SKM-1 (cell line): Measurements from ENCODE around the gene OPN1LW.
"Not testable (repeated sequence)": the region's sequence is repeated elsewhere in the genome, so short reads cannot be mapped to it uniquely, and the experiment has no call there.

Source experiments
- DNase-seq: peaks from one replicate; lab custom pipeline; 2025; ENCODE audit not compliant: unreplicated experiment; lab: John Stamatoyannopoulos, UW

OPN1LW gene

DNA sequence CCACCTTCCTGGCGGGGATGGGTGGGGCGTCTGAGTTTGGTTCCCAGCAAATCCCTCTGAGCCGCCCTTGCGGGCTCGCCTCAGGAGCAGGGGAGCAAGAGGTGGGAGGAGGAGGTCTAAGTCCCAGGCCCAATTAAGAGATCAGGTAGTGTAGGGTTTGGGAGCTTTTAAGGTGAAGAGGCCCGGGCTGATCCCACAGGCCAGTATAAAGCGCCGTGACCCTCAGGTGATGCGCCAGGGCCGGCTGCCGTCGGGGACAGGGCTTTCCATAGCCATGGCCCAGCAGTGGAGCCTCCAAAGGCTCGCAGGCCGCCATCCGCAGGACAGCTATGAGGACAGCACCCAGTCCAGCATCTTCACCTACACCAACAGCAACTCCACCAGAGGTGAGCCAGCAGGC lies at the start of gene OPN1LW:
Gene OPN1LW (plus strand): TSS at position 234 of the 400 bp plus-strand sequence. CDS start 41 bp downstream, at position 275.
- DNase-seq: not testable (repeated sequence)

DNA sequence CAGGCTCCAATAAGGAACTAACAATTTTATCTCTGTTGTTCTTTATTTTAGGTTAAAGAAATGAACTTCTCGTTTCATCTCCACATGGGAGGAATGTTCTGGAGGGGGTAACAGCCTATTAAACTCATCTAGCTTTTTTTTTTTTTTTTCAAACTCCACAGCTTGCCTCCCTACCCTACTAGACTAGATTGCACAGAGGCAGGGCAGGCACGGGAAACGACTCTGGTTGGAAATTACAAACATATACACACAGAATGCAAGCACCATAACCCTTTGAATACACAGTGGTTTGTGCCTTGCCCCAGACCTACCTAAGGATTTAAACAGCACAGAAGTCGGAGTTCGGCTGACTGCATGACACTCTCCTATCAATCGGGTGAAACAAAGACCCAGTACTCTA lies 49.2 kb upstream of the OPN1LW start:
- no peak for DNase-seq

DNA sequence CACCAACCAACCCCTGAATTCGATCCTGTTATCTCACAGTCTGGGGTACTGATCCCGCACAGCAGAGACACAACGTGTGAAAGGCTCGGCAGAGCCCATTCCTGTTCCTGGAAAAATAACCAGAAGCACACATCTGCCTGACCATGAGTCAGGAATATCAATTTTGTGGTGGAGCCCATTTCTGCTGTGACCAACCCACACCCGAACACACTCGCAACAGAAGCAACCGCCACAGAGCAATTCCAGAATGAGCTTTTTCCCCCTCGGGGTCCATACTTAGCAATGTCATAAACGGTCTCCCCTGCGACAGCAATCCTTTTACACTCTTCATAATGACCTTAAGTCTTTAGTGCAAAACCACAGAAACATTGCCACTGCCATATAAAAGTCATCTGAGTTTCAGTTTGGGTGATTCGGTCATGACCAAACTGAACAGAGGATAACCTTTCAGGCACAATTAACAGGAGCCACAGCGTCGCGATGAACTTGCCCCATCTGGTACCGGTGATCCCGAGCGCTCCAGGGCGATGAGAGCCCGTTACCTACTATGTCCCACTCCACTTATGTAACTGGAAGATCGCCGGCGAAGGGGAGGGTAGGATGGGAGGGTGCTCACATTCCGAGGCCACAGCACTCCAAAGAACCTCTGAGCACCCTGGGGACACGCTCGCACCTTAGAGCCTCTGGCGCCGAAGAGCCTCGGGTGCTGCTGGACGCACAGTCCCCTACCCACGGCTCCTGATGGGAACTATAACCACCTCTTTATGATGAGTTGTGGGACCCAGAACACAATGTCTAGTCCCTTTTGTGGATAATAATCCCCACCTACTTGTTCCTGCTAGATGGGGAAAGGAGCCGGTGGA lies 47.7 kb upstream of the OPN1LW start:
- no peak for DNase-seq

DNA sequence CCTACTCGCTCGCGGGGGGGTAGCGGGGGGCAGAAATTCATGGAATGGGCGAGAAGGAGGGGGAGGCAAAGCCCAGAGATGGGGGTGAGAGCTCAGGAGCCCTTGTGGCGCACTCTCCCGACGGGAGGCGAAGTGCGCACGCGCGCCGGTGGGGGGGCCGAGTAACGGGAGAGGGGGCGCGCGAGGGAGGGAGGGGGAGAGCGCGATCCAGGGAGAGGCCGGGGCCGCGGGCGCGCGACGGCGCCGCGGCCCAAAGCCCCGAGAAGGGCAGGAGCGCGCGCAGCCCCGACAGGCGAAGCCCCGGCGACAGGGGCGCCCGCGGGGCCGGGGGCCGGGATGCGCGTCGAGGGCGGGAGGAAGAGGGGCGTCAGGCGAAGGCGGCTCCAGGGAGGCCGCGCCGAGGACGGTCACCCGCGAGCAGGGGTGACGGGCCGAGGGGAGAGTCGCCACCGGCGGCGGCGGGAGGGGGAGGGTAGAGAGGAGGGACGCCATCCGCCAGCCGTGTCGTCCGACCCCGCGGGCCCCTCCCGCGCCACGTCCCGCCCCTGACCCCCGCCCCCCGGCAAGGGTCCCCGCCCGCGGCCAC lies 46.9 kb upstream of the OPN1LW start:
- DNase-seq: no peak

DNA sequence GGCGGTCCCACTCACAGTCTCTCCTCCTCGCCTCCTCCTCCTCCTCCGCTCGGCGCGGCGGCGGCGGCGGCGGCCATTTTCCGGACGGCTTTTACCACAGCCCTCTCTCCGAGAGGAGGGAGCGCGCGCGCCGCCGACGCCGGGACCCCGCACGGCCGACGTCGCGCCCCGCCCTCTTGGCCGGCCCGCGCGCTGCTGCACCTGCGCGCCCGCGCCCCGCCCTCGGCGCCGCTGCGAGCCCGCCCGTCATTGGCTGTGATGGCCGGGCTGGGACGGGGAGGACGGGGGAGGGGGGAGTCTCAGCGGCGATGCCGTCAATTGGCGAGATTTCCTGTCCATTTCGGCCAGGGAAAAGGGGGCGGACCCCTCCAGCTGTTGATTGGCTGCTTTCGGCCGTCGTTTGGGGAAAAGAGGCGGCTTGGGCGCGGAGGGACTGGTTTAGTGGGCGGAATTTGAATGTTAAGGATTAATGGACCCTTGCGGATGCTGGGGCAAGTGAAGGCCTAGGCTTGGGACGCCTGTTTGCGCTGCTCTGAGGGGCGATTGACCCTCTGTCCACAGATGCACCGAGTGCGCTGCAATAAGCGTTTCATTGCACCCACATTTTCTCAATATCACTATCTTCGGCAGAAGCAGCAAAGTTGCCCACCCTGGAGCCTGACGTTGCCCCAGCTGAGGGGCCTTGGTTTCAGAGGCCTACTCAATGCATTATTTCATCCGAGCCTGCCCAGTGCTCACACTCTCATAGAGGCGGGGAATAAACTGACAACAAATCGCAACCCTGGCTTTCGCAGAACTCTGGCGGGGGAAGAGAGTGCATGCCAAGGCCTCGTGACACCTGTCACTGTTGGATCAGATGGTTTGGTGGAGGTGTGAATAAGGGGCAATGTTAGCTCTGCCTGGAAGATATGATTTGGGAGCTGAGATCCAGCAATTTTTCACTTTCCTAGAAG lies 46.2 kb upstream of the OPN1LW start, which contains the start of gene MECP2:
Gene MECP2 (minus strand): TSS at position 129 of the 953 bp plus-strand sequence.
- peak; percentile 70 for DNase-seq

DNA sequence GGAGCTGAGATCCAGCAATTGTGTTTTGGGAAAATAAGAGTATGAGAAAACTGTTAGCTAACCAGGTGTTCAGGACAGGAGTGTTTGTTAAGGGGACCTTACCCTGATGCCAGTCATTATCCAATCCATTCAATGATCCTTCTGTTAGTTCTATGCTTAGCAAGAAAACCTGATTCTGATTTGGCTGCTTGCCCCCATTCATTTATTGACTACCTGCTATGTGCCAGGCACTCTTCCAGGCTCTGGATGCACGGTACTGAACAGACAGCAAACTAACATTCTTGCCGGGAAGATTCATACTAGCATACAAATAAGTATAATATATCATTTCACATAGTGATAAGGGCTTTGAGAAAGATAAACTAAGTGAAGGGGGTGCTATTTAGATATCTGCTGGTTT lies 45.5 kb upstream of the OPN1LW start:
- DNase-seq: no peak

DNA sequence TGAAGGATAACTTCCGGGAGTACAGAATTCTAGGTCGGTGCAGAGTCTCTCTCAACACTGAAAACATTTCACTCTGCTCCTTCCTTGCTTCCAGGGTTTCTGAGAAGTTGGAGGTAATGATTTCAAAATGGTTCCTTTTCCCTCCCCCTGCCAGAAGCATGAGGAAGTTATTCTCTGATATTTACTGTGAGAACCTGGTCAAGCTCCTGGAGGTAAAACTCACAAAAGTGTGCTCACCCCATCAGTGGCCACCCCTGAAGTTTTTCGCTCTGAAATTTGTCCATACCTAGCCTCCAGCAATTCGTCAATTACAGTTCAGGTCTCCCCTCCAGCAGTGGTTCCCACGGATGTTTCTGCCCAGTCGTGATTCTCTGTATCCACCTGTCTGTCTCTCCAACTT lies 30.3 kb upstream of the OPN1LW start:
- DNase-seq: no peak

DNA sequence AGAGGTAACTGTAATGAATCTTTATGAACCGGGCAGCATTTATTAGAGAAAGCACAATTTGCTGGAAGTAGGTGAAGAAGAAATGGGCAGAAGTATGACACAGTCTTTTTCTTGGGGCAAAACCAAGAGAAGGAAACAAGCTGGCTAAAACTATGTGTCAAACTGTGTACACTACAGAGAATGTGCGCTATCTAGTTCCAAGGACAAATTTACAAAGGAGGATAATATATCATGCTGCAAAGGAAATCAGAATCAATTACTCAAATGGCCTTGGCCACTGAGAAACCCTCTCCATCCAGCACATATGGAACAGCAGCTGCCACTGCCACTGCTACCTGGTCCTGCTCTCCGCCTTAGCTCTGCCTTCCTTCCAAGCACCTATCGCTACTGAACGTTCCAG lies 29.4 kb upstream of the OPN1LW start:
- no peak for DNase-seq

DNA sequence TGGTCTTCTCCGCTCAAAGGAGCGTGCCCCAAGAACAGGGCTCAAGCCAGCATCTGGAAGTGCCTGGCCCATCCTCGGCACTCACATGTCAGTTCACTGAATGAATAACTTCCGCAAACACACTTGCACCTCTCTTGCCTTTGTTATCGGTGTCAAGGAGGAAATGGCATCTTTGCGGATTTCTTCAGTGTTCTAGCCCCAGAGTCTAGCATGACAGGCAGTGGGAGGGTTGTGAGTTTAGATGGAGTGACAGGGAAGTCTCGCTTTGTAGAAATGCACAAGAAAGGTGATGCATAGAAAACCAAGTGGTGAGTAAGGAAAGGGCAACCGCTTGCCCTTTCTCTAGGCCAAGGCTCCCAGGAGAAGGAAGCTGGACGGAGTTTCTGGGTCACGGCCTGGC lies 29.0 kb upstream of the OPN1LW start:
- DNase-seq: no peak

DNA sequence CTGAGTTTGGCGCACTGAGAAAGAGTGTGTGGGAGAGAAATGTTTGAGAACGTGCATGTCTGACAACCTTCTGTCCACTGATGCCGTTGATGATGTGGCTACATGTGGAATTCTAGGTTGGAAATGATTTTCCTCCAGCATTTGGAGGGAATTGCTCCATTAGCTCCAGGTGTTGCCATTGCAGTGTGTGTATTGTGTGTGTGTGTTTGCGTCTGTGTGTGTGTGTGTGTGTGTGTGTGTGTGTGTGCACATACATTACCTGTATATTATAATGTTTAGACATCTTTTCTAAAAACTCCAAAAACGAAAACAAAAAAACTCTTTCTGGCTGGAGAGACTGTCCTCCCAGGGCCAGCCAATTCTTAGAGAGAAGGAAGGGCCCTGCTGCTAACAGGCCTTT lies 28.3 kb upstream of the OPN1LW start:
- no peak for DNase-seq

DNA sequence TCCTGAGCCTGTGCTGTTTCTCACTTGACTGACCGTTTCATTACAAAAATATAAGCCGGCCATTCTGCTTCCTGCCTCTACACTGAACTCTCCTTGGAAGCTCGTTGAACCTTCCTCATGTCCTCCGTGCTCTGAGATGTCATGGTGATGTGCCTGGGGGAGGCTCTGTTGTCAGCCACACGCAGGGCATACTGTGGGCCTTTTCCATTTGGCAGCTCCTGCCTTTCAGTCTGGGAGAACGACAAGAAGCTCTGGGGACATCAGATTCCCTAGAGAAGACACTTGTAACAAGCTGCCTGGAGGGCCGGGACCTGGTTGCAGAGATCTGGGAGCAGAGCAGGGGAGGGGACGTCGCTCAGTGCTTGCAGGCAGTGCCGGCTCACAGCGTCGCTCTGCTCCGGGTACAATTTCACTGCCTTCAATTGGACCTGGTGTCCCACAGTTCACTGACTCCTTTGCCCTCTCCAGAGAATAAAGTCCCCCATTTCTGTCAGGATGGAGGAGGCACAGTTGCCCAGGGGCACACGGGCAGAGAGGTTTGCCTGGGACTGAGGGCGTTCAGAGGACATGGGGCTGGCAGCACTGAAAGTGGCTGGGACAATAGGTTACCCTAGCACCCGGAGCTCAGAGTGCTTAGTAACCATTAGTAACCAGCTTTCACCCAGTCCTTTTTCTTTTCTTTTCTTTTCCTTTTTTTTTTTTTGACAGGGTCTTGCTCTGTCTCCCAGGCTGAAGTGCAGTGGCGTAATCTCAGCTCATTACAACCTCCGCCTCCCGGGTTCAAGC lies 27.4 kb upstream of the OPN1LW start:
- DNase-seq: no peak

DNA sequence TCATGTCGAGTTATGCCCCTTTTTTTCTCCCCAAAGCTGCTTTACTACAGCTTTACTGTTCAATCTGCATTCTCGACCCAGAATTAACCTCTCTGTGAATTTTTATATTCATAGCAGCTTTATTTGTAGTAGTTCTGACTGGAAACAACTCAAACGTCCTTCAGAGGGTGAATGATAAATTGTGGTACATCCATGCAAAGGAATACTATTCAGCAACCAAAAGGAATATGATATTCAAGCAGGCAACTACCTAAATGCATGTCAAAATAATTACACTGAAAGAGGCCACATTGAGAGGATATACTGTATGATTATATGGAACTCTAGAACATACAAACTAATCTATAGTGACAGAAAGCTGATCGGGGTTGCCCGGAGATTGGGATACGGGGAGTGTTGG lies 26.5 kb upstream of the OPN1LW start:
- no peak for DNase-seq

DNA sequence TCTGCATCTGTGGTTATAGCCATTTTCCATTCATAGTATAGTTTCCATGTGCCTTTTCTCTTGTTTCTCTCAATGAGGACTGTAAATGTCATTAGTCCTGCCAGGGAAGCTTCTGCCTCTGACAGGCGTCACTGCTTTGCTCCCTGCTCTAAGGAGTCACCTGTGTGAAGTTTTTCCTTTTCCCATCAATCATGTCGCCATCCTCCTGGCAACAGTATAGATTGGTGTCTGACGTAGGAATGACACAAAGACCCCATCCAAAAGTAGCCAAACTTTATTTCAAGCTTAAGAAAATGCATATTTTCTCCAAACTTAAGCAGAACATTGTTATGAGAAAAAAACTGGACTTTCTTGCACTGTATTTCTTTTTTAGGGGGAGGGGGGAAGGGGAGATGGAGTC lies 23.5 kb upstream of the OPN1LW start:
- no peak for DNase-seq

DNA sequence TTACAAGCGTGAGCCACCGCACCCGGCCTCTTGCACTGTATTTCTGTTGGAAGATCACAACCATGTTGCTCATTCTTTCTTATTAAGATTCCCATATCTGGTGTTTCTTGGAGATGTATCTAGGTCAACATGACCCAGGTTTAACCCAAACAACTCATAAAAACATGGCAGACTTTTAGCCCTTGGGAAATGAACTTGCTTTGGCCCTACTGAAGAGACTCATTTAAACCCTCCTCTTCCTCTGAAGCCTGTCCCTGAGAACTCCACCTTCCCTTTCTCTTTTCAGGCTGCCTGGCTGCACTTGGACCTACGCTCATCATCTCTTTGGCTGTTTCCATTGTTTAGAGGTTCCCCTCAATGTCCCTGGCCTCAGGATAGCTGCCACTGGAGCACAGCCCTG lies 22.8 kb upstream of the OPN1LW start:
- DNase-seq: no peak

DNA sequence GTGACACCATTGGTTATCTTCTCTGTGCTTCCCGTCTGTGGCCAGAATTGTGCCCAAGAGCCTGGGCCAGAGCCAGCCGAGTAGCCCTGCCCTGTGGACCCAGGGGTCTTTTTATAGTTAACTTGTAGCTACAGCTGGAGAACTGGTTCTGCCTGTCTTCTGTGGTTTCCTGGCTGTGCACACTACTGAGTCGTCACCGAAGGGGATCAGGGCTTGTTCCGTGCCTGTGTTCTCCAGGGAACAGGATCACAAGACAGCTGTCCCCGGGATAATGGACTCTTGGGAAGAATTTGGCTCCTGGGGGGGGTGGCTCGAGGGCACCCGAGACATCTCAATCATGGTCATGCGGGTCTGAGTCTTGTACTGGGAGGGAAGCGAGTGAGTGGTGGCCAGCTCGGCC lies 22.1 kb upstream of the OPN1LW start:
- no peak for DNase-seq

DNA sequence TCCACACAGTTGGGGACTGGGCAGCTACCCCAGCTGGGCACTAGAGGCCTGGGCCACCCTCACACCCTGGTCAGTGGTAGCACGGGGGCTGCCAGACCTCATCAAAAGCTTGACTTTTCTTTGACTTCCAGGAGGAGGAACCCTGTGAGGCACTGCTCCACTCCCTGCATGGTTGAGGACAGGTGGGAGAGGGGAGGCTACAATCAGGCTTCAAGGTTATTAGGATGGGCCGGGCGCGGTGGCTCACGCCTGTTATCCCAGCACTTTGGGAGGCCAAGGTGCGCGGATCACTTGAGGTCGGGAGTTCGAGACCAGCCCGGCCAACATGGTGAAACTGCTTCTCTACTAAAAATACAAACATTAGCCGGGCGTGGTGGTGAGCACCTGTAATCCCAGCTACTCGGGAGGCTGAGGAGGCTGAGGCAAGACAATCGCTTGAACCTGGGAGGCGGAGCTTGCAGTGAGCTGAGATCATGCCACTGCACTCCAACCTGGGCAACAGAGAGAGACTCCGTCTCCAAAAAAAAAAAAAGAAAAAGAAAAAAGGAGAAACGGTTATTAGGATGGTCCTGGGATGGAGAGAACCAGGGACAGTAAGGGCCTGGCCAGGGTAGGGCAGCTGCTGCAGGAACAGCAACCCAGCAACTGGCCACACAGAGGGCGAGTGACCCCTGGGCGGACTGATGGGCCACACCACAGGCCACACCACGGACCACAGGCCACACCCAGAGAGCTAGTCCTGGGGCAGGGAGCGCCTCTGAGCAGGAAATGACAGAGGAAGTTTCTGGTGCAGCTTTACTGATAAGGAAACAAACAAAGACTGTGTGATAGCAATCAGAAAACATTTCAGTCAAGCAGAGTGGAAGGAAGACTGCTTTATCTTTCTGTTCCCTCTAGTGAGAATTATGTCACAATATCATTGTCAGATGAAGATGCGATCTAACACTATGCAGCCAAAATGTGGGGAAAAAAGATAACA lies 20.5 kb upstream of the OPN1LW start:
- DNase-seq: peak; percentile 5

DNA sequence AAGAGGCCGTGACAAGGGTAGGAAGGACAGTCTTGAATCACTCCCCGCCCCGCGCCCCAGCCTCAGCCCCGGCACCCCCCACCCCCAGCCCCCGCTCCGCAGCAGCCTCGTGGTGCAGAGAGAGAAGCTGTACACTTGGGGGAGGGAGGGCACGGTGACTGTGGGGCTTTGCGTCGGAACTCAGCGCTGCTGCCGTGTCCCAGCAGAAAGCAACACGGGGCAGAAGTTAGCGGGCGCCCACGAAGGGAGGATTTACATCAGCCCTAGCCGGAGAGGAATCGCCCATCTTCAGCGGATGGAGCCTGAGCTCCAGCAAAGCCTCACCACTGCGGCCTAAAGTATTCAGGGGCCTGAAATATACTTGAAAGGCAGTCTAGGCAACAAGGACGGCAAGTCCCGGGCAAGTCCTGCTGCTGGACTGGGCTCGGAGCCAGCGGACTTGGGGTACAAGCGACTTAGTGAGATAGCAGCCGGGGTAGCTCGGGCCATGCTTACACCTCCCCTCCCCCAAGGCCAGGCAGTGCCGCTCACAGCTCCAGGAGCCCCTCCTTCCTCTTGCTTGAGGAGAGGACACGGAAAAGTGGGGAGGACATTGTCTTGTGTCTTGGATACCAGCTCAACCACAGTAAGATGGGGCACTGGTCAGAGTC lies 18.5 kb upstream of the OPN1LW start:
- no peak for DNase-seq

DNA sequence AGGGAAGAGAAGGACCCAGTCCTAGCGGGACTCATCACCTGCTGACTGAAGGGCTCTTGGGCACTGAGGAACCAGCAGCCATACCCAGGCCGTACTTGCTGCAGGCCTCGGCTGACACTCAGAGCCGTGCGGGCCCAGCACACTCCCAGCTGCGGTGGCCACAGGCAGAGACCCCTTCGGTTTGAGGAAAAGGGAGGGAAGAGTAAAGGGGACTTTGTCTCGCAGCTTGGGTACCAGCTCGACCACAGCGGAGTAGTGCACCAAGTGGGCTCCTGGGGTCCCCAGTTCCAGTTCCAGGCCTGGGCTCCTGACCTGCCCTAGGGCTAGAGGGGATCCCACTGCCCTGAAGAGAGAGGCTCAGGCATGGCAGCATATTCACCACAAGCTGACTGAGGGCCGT lies 17.9 kb upstream of the OPN1LW start:
- DNase-seq: no peak

DNA sequence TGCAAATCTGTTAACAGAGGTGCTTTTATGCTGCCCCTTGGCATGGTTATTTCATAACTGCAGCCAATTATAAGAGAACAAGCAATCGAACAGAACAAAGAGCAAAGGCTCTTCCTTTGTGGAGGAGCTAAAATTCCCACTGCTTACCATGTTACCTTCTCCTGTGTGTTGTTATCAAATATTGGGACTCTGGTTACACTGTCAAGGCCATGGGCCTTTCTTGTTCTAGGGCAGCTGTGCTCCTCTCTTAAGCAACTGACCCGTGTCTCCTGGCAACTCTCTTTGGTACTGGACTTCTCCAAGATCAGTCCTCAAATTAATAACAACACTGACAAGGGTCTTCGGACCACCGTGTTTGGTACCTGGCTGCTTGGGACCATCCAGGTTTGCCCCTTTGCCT lies 12.1 kb upstream of the OPN1LW start:
- no peak for DNase-seq
